Smooth muscle cell (in vitro differentiated cells): ENCODE results near the gene PLA2G12B. TPM values are rescaled to one million over a fixed set of nuclear protein-coding genes. Genes with fewer than 3 reads are reported as not detected.

ENCODE experiments used
- DNase-seq: peaks from one replicate; lab custom pipeline; 2025; ENCODE audit not compliant: unreplicated experiment; lab: John Stamatoyannopoulos, UW
- H2AFZ ChIP-seq: fragments of 200-600 bp; sonication (generic); 2 replicates; pipeline ENCODE4 v1.6.0; 2016; ENCODE audit warnings: antibody characterized with exemption, low read depth, mild to moderate bottlenecking
- H3F3A ChIP-seq: fragments of 200-600 bp; sonication (generic); 2 replicates; pipeline ENCODE4 v1.6.0; 2017; ENCODE audit warnings: antibody characterized with exemption, low read depth
- H3K27ac ChIP-seq: fragments of 200-600 bp; sonication (generic); 2 replicates; pipeline ENCODE4 v1.5.1; 2016; ENCODE audit warnings: low read depth, mild to moderate bottlenecking
- H3K27me3 ChIP-seq: fragments of 200-600 bp; sonication (generic); 2 replicates; pipeline ENCODE4 v1.6.1; 2016; ENCODE audit warnings: low read depth, mild to moderate bottlenecking
- H3K36me3 ChIP-seq: fragments of 200-600 bp; sonication (generic); 2 replicates; pipeline ENCODE4 v1.5.1; 2016; ENCODE audit warnings: low read depth
- H3K4me1 ChIP-seq: fragments of 200-600 bp; sonication (generic); 2 replicates; pipeline ENCODE4 v1.5.1; 2016; ENCODE audit warnings: low read depth
- H3K4me2 ChIP-seq: fragments of 200-600 bp; sonication (generic); 2 replicates; pipeline ENCODE4 v1.6.0; 2016; ENCODE audit warnings: mild to moderate bottlenecking
- H3K4me3 ChIP-seq: fragments of 200-600 bp; sonication (generic); 2 replicates; pipeline ENCODE4 v1.5.1; 2016; ENCODE audit warnings: mild to moderate bottlenecking
- H3K79me2 ChIP-seq: fragments of 200-600 bp; sonication (generic); 2 replicates; pipeline ENCODE4 v1.6.0; 2016; ENCODE audit warnings: low read depth, mild to moderate bottlenecking
- H3K9ac ChIP-seq: fragments of 200-600 bp; sonication (generic); 2 replicates; pipeline ENCODE4 v1.6.0; 2016; ENCODE audit warnings: low read depth
- H3K9me3 ChIP-seq: fragments of 200-600 bp; sonication (generic); replicated peaks from 2 replicates; pipeline ENCODE4 v1.5.1; 2016; ENCODE audit warnings: low read depth
- H4K20me1 ChIP-seq: fragments of 200-600 bp; sonication (generic); 2 replicates; pipeline ENCODE4 v1.6.0; 2016; ENCODE audit warnings: low read depth
- CTCF ChIP-seq: fragments of 200-600 bp; sonication (generic); IDR thresholded peaks from 2 replicates; pipeline ENCODE4 v1.5.1; 2017; ENCODE audit warnings: borderline replicate concordance, mild to moderate bottlenecking, antibody characterized with exemption; ENCODE audit not compliant: insufficient read depth, poor library complexity, severe bottlenecking
- WGBS: methylation state at CpG from one replicate; pipeline ENCODE4 v1.1.7; 2016; ENCODE audit warnings: low lambda C conversion rate; 5-methylcytosine and 5-hydroxymethylcytosine counted together
- polyA plus RNA-seq: library from polyadenylated mRNA; unstranded; fragments of >200 nt; fragmentation: Nextera tagmentation; extraction: Ambion mirVana; gene quantifications from 2 replicates; pipeline ENCODE4 v1.2.1, GENCODE V29; 2016
- total RNA-seq: library from RNA; depleted of rRNA; stranded (reverse); fragments of >200 nt; gene quantifications from 2 replicates; pipeline ENCODE4 v1.2.3, GENCODE V29; 2014

The PLA2G12B gene
- total and polyA plus RNA-seq, 2 experiments from 2014 or later = not detected

GRCh38 chr10:72943498-72944234 lies 10.9 kb downstream of the PLA2G12B start:
- H2AFZ ChIP-seq = no peak overlapping the region
- H3K4me1 ChIP-seq = no peaks in the 10 kb centered on the region
- H3K27ac ChIP-seq = no peak overlapping the region
- no peaks in the 10 kb centered on the region for H3K9me3 ChIP-seq
- H3F3A ChIP-seq = no peaks in the 10 kb centered on the region
- H3K79me2 ChIP-seq = no peaks in the 10 kb centered on the region
- no peak overlapping the region for H3K9ac ChIP-seq
- no peaks in the 10 kb centered on the region for H3K36me3 ChIP-seq
- TF ChIP-seq CTCF = no peak
- DNase-seq = no peak
- no peak overlapping the region for H3K4me2 ChIP-seq
- no peaks in the 10 kb centered on the region for H4K20me1 ChIP-seq
- H3K27me3 ChIP-seq = no peaks in the 10 kb centered on the region
- H3K4me3 ChIP-seq = no peak overlapping the region
- 63% methylated on average over 2 of the region's 2 CpGs for WGBS

DNA sequence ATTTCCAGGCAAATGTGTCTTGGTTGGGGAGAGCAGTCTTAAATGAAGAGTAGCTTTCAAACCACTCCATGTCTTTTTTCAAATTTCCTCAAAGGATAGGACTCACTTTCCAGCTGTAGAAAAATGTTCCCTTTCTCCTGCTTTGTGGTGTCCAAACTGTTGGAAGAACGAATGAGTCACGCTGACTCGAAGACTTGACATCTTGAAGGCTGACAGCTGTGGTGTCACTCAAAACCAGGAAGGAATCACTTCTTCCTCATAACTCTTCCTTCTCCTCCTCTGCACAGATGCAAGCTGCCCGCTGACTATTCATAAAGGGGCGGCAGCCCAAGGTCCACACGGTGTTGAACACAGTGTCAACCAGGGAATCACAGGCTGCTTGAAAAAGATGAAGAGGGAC lies 19.2 kb downstream of the PLA2G12B start:
- Histone ChIP-seq H3K79me2 (no peaks in the 10 kb centered on the region), H3F3A (no peaks in the 10 kb centered on the region), H3K36me3 (no peaks in the 10 kb centered on the region), H3K9ac (no peak overlapping the region), H3K9me3 (no peaks in the 10 kb centered on the region), H3K4me2 (no peak overlapping the region), H3K4me3 (no peak overlapping the region), H2AFZ (no peak overlapping the region), H3K27ac (no peak overlapping the region), H3K27me3 (no peaks in the 10 kb centered on the region), H4K20me1 (no peaks in the 10 kb centered on the region), H3K4me1 (no peaks in the 10 kb centered on the region)
- 93% methylated on average over 6 of the region's 6 CpGs for WGBS
- no peak for DNase-seq
- no peak for TF ChIP-seq CTCF

- Histone ChIP-seq H3F3A (no peaks in the 10 kb centered on the region), H3K27ac (no peak overlapping the region), H3K4me3 (no peak overlapping the region), H3K79me2 (no peaks in the 10 kb centered on the region), H3K4me2 (no peak overlapping the region), H4K20me1 (no peaks in the 10 kb centered on the region), H3K9me3 (no peaks in the 10 kb centered on the region), H3K36me3 (no peaks in the 10 kb centered on the region), H2AFZ (no peak overlapping the region), H3K4me1 (no peaks in the 10 kb centered on the region), H3K9ac (no peak overlapping the region), H3K27me3 (no peaks in the 10 kb centered on the region)
- no peak for DNase-seq
- WGBS = 92% methylated on average over 18 of the region's 20 CpGs
- TF ChIP-seq CTCF = no peak
These were observed 22.2 kb downstream of the PLA2G12B start for GRCh38 chr10:72932259-72933015.
